Activated CD4-positive, alpha-beta T cell treated with anti-CD3 and anti-CD28 coated beads for 24 hours (primary cell): ENCODE data around the gene ZNF793.

ENCODE experiments used
- DNase-seq, 2 donors: peaks; one replicate each; pipeline ENCODE4 v3.0.0-alpha.2; 2020; ENCODE audit warnings: low read depth in 2 of 2

The ZNF793 gene

DNA sequence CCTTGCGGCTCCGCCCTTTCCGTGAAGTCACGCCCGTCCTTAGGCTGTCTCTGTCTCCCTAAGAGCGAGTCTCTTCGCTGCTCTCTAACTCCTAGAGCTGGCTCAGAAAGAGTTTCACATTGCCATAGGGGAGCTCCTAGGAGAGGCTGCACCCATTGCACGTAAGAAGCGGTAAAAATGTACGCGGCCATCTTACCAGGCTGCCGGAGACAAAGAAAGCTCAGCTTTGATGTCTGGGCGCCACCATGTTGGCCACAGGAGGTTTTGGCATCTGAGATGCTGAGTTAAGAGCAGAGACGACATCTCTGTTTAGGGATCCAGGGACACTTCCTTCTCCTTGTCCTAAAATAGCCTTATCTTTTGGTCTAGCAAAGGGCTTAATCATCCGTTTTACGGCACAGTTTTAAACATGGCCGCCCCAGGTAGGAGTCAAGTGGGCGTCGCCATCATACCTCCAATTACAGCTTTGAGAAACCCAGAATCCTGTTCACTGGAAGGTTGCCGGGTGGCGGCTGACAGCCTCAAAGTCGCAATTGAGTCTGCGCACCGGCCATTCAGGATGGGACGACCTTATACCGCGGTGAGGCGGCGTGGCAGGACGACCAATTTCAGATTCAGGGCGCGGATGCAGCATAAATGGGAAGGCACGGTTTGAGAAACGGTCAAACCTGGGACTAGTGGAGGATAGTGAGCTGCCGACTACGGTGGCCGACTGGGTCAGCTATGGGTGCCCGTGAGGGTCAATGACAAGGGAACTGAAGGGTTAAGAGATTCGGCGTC, at the start of gene ZNF793:
Gene ZNF793, plus strand, starts transcription at position 553 of the 780 bp plus-strand sequence. CDS start 16,501 bp downstream, outside the sequence.
- DNase-seq: peak; percentile 67 to 70

DNA sequence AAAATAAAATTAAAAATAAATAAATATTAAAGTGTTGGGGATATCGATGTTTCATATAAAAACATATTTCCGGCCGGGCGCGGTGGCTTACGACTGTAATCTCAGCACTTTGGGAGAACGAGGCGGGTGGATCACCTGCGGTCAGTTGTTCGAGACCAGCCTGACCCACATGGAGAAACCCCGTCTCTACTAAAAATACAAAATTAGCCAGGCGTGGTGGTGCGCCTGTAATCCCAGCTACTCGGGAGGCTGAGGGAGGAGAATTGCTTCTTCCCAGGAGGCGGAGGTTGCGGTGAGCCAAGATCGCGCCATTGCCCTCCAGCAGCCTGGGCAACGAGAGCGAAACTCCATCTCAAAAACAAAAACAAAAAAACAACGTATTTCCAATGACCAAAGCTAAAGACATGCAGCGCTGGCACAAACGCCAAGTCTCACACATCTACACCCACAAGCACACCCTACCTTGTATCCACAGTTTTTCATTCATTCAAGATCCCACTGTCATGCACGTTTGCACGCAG, 40.4 kb upstream of the ZNF793 start:
- DNase-seq: no peak

DNA sequence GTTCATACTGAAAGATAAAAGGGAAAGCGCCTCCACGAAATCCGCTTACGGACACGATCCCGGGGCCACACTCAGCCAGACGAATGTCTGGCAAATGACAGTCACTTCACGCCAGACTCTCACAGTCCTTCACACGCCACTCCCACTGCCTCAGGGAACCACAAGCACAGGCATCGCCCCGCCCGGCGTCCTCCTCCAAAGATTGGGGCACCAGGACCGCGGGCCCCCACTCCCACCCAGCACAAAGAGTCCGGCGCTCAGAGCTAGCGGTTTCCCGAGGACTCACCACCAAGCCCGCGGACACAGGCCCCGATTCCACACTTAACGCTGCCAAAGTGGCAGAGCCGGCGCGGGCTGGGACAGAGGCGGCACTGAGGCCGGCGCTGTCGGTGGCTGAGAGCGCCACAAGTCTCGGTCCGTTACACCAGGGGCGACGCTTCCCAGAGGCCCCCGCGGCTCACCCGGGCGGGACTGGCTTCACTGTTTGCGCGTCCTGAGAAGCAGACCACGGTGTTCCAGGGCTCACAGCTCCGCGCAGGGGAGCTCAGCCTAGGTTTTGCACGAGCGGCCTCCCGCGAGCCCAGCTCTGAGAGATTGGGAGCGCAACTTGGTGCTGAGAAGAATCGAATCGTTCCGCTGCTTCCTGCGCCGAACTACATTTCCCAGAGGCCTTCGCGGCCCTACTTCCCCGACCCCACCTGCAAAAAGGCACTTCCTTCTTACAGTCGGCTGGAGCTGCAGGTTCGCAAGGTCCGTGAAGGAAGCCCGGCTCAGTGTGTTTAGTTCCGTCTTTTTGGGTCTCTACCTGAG, 39.7 kb upstream of the ZNF793 start, which contains the start of gene ZNF569:
Gene ZNF569, minus strand, starts transcription at position 647 of the 810 bp plus-strand sequence. CDS start 22,523 bp downstream, outside the sequence.
- peak; percentile 66 to 79 for DNase-seq

DNA sequence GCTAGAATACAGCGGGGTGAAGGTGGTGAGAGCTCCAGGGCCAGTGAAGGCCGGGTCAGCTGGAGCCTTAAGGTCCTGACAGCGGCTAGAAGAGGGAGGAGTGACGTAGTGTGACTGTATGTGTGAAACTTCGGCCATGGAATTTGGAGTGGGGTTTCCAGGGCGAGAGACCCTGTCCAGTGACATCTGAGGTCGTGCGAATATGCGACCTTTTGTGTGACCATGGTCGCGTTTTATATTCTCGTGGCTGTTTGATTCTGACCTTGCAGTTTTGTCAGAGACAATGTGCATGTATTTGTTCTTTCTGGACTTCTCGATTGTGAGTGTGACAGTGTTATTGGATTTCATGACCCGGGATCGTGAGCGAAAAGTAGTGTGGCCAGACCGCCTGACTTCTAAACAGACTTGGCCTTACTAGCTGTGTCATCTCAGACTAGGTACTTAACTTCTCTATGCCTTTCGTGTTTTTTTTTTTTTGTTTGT, 39.1 kb upstream of the ZNF793 start:
- no peak for DNase-seq

DNA sequence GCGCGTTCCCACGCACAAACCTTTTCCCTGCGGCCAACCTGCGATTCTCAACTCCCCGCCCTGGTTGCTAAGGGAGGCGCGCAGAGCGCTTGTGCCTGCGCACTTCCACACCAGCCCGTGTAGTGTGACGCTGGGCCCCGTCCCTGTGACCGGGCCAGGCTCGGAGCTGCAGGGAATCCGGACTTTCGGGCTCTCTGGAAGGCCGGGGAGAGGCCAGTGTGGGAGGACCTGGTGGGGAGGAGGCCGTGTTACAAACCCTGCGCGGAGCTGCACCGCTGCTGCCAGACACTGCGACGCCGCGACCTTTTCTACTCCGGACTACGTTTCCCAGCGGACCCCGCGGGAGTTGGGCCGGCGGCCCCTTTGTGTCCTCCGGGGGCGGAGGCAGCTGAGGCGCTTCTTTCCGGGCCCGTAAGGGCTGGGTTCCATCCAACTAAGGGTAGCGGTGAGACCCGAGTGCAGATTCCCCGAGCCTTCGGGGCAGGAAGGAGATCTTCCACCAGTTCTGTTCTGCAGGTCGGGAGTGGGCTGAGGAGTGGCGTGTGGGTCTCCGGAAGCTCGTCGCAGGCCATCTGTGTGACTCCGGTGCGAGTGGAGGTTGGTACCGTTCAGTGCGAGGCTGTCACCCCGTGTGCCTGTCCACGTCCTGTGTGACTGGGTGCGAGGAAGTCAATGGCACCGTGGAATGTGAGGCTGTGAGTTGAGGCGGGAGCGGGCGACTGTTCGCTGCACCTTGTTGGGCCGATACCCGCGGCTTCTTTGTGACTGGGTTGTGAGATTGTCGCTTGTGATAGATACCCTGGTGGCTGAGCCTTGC, 37.6 kb upstream of the ZNF793 start, which contains the start of gene ZNF570:
Gene ZNF570, plus strand, starts transcription at position 396 of the 817 bp plus-strand sequence. CDS start 999 bp downstream, outside the sequence.
- peak; percentile 73 to 78 for DNase-seq

DNA sequence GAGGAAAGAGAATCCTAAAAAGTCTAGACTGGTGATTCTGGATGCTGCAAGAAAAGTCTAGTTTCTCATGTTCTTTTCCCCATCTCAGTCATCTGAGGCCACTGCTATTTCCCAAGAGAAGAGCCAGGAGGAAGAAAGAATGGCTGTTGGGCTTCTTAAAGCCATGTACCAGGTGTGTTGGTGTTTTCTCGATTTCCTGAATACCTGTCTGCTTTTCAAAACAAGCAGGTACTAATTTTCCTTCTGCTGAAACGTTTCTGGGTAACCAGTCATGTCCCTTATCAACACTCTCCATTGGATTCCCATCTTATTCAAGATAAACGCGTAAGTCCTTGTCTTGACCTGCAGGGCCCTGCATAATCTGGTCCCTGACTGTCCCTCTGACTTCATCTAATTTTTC, 36.5 kb upstream of the ZNF793 start:
- DNase-seq: no peak

DNA sequence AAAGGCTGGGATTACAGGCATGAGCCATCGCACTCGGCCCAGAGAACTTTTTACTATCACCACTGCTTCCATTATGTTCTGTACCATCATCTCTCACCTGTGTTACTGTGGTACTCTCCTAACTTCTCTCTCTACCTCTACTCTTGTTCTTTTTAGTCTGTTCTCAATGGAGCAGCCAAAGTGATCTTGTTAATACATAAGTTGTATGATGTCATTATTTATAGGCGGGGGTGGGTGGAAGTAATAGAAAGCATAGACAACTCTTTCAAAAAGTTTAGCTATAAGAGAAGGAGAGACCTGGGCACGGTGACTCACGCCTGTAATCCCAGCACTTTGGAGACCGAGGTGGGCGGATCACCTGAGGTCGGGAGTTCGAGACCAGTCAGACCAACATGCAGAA, 34.6 kb upstream of the ZNF793 start:
- DNase-seq: no peak

DNA sequence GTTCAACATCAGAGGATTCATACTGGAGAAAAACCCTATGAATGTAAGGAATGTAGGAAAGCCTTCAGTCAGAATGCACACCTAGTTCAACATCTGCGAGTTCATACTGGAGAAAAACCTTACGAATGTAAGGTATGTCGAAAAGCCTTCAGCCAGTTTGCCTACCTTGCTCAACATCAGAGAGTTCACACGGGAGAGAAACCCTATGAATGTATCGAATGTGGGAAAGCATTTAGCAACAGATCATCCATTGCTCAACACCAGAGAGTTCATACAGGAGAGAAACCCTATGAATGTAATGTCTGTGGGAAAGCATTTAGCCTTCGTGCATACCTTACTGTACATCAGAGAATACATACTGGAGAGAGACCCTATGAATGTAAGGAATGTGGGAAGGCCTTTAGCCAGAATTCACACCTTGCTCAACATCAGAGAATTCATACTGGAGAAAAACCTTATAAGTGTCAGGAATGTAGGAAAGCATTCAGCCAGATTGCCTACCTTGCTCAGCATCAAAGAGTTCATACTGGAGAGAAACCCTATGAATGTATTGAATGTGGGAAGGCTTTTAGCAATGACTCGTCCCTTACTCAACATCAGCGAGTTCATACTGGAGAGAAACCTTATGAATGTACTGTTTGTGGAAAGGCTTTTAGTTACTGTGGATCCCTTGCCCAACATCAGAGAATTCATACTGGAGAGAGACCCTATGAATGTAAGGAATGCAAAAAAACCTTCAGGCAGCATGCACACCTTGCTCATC, 22.2 kb upstream of the ZNF793 start:
- no peak for DNase-seq

DNA sequence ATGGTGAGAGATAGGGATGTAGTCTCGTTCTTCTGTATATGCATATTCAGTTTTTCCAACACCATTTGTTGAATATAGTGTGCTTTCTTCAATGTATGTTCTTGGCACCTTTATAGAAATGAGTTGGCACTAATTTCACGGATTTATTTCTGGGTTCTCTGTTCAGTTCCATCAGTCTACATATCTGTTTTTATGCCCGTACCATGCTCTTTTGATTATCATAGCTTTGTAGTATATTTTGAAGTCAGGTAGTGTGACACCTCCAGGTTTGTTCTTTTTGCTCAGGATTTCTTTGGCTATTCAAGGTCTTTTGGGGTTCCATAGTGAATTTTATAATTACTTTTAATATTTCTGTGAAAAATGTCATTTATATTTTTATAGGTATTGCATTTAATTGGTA, 14.5 kb upstream of the ZNF793 start:
- no peak for DNase-seq

DNA sequence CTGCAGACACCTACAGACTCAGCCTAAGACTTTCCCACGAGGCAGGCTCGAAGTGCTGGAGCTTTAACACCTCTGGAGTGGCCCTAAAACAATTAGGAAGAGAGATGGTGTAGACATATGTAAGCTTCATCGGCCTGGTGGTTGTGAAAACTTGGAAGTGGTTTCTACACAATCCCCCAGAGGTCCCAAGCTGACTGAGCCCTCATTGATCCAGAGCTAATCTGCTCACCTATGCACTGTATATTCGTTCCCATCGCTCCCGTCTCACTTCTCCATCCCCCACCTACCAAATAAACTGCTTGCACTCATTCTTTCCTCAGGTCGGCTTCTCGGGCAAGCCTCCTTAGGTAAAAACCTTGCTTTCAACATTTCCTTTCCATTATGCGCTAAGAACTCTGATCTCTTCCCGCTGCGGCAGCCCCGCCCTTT, 767 bp upstream of the ZNF793 start:
- DNase-seq: no peak

DNA sequence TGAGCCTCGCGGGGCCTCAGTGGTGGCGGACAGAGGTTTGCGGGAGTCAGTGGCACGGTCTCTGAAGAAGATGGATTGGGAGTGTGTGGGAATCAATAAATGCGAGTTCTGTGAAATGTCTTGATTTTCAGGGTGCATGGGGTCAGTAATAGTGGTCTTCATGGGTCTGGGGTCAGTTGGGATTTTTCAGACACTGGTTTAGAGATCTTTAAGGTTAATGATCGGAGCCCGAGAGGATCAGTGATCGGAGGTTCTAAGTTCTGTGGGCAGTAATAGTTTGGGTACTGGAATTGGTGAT, 377 bp downstream of the ZNF793 start:
- no peak for DNase-seq

DNA sequence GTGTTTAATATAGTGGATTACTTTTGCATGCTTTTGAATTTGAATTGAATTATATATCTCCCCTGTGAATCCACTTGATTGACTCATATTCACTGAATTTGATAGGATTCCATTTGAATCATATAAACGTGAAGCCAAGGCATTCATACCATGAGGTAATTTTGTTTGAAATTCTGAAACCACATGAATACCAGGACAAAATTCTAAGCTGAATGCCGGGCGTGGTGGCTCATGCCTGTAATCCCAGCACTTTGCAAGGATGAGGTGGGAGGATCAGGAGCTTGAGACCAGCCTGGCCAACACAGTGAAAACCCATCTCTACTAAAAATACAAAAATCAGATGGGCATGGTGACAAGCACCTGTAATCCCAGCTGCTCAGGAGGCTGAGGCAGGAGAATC, 4.4 kb downstream of the ZNF793 start:
- no peak for DNase-seq

DNA sequence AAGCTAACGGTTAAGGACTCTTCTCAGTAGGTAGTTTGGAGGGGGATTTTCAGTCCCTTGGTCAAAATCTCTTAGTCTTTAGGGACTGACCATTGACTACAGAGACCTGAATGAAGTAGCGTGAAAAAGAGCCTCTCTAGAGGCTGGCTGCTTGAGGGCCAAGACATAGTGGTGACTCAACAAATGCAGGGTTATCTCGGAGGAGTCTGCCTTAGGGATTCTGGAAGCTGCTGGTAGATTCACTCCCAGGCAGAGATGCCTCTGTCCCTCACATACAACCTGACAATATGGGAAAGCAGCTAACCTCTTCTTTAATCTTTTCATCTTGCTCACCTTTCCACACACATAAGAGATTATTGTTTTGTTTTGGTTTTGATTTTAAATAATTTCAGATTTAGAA, 5.1 kb downstream of the ZNF793 start:
- no peak for DNase-seq

DNA sequence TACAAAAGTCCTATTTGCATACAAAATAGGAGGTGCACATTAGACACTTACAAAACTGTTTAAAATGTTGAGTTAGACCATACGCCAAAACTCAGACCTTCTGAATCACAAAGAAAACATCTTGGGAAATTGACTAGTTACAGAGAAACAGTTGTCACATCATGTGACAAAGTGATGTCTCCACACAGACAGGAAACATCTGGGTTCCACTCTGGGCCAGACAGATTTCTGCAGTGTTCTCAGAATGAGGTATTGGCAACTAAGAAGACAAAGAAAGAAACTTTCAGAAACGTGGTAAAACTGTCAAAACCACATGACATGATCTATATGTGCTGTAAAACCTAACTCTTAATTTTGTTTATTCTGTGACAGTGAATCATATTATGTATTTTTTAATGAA, 6.7 kb downstream of the ZNF793 start:
- DNase-seq: no peak

DNA sequence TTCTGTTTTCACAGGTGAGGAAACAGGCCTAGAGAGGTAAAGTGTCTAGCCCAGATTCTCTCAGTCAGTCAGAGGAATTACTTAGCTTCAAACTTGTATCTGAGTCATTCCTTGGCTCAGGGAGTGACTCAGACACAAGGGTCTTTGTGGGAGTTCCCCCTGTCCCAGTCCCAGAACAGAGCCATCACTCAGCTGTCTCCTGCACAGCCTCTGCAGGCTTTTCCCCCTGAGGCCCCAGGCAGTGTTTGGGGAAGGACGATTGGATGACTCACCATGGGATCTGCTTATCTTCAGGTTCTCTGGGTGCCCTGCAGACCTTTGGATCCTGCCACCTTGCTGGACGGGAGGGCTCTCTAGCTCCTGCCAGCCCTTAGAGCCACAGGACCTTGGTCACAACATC, 13.2 kb downstream of the ZNF793 start:
- no peak for DNase-seq

DNA sequence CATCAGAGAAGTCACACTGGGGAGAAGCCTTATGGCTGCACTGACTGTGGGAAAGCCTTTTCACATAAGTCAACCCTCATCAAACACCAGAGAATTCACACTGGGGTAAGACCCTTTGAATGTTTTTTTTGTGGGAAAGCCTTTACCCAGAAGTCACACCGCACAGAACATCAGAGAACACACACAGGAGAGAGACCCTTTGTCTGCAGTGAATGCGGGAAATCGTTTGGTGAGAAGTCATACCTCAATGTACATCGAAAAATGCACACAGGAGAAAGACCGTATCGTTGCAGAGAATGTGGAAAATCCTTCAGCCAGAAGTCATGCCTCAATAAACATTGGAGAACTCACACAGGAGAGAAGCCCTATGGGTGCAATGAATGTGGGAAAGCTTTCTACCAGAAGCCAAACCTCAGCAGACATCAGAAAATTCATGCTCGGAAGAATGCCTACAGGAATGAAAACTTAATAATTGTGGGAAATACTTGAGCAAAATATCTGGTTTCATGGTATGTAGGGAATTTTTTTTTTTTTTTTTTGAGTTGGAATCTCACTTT, 30.7 kb downstream of the ZNF793 start:
- no peak for DNase-seq

DNA sequence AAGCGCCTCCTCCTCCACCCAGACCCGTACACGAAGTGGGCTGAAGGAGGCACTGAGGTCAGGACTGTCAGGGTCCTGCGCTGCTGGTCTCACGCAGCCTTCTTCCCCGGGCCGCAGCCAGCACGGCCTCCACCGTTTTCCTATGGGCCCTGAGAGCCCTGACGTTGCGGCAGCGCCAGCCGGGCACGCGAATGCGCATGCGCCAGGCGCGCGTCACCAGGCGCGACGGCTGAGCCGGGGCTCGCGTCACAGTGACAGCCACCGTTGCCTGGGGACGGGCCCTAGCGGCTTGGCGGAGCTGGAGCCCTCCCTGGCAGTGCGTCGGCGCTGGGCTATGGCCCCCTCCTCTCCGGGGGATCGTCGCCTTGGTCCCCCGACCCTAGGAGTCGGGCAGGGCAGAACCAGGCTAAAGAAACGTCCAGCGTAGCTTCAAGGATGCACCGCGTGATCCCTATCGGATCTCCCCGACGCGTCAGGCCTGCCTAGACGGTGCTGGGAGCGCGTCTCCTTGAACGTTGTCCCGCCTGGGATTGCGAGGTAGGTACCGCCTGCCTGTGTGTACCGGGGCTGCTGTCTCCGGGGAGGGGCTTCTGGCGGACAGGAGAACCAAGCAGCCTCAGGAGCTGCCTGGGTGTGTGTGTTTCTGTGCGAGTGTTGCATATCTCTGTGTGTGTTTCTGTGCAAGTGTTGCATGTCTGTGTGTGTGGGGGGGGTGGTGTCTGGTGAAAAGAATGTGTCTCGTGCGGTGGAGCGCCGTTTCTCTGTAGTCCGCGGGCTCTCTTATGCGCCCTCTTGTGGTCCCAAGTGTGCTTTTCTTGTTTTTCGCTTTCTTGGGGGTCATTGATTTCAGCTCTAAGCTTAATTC, 44.6 kb downstream of the ZNF793 start:
- DNase-seq: peak; percentile 1 to 20

DNA sequence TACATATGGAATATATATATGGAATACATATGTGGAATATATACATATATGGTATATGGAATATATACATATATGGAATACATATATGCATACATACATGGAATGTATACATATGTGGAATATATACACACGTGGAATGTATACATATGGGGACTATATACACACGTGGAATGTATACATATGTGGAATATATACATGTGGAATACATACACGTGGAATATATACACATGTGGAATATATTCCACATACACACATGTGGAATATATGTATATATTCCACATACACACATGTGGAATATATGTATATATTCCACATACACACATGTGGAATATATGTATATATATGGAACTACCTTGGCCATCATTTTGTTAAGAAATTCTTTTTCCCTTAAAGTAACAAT, 56.8 kb downstream of the ZNF793 start:
- DNase-seq: no peak

DNA sequence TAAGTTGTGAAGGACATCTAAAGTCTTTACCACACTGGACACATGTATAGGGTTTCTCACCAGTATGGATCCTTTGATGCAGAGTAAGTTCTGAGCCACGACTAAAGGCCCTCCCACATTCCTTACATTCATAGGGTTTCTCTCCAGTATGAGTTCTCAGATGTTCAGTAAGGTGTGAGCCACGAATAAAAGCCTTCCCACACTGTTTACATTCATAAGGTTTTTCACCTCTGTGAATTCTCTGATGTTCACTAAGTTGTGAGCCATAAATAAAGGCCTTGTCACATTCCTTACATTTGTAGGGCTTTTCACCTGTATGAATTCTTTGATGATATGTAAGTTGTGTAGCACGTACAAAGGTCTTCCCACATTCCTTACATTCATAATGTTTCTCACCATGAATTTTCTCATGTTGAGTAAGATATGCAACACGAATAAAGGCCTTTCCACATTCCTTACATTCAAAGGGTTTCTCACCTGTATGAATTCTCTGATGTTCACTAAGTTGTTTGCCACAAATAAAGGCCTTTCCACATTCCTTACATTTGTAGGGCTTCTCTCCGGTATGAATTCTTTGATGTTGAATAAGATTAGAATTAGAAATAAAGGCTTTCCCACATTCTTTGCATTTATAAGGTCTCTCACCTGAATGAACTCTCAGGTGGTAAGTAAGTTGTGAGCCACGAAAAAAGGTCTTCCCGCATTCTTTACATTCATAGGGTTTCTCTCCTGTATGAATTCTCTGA, 58.1 kb downstream of the ZNF793 start:
- no peak for DNase-seq
